Naive thymus-derived CD4-positive, alpha-beta T cell (primary cell): ENCODE results near the gene KRTAP2-2. TPM values are rescaled to one million over a fixed set of nuclear protein-coding genes. Genes with fewer than 3 reads are reported as not detected.
A peak's percentile ranks its signal among the peaks of the same experiment; 100 is the strongest.

ENCODE experiments used
- ATAC-seq: fragments of 150-1000 bp; cut with Tn5 transposase; 2 replicates; pipeline ENCODE4 v1.10.0; 2021; ENCODE audit warnings: mild to moderate bottlenecking, moderate library complexity
- CTCF ChIA-PET: fragments of 350-600 bp; sonication (Branson Sonifier 250); formaldehyde crosslinking; loops from one replicate; lab custom pipeline; 2021; ENCODE audit warnings: antibody characterized with exemption; lab: Charles Lee
- POLR2A ChIA-PET: fragments of 350-600 bp; sonication (Branson Sonifier 250); formaldehyde crosslinking; loops from one replicate; lab custom pipeline; 2021; ENCODE audit warnings: antibody characterized with exemption, inconsistent platforms; lab: Charles Lee
- DNase-seq, 9 donors: peaks; one replicate each; pipeline versions ENCODE4 v3.0.0 to v3.0.0-alpha.2; 2020 to 2022; ENCODE audit warnings: mixed read lengths in 1 of 9
- H3K27ac ChIP-seq: one replicate; pipeline ENCODE4 v1.7.0; 2013; ENCODE audit warnings: mild to moderate bottlenecking, low read depth, low read length, moderate library complexity
- H3K27me3 ChIP-seq, 2 donors: one replicate each; pipeline ENCODE4 v1.7.0; 2013; ENCODE audit warnings: low read length in 2 of 2, mild to moderate bottlenecking in 2 of 2, moderate library complexity in 2 of 2; ENCODE audit not compliant: control insufficient read depth in 2 of 2, insufficient read depth in 2 of 2
- H3K36me3 ChIP-seq, 3 experiments: 1 replicate in 2 of 3; 2 replicates in 1 of 3; pipeline ENCODE4 v1.7.0; 2013; ENCODE audit warnings: low read length in 3 of 3, mild to moderate bottlenecking in 3 of 3, moderate library complexity in 1 of 3; ENCODE audit not compliant: insufficient read depth in 3 of 3, control insufficient read depth in 2 of 3
- H3K4me1 ChIP-seq, 2 donors: one replicate each; pipeline ENCODE4 v1.7.0; 2013; ENCODE audit warnings: low read length in 2 of 2, mild to moderate bottlenecking in 2 of 2, moderate library complexity in 1 of 2; ENCODE audit not compliant: control insufficient read depth in 2 of 2, insufficient read depth in 2 of 2
- H3K4me3 ChIP-seq: 2 replicates; pipeline ENCODE4 v1.7.0; 2013; ENCODE audit warnings: mild to moderate bottlenecking, low read length
- H3K9me3 ChIP-seq, 3 experiments: 1 replicate in 2 of 3; 2 replicates in 1 of 3; pipeline ENCODE4 v1.7.0; 2013; ENCODE audit warnings: low read length in 3 of 3; ENCODE audit not compliant: control insufficient read depth in 2 of 3
- H3K27ac Mint-ChIP-seq, 9 donors: one replicate each; pipeline ENCODE4 v1.8.0; 2020 to 2022; ENCODE audit warnings: mixed read lengths in 9 of 9, mild to moderate bottlenecking in 8 of 9, moderate library complexity in 5 of 9, inconsistent platforms in 2 of 9
- H3K27me3 Mint-ChIP-seq, 5 donors: one replicate each; pipeline ENCODE4 v1.8.0; 2021 to 2022; ENCODE audit warnings: mixed read lengths in 5 of 5, mild to moderate bottlenecking in 1 of 5
- H3K36me3 Mint-ChIP-seq, 5 donors: one replicate each; pipeline ENCODE4 v1.8.0; 2020 to 2022; ENCODE audit warnings: mixed read lengths in 5 of 5, mild to moderate bottlenecking in 3 of 5, inconsistent platforms in 1 of 5
- H3K4me1 Mint-ChIP-seq, 7 donors: one replicate each; pipeline ENCODE4 v1.8.0; 2020 to 2022; ENCODE audit warnings: mixed read lengths in 7 of 7, mild to moderate bottlenecking in 3 of 7, inconsistent platforms in 1 of 7
- H3K4me3 Mint-ChIP-seq, 10 donors: one replicate each; pipeline ENCODE4 v1.8.0; 2020 to 2022; ENCODE audit warnings: mild to moderate bottlenecking in 10 of 10, mixed read lengths in 10 of 10, moderate library complexity in 6 of 10, inconsistent platforms in 2 of 10
- H3K9me3 Mint-ChIP-seq, 11 donors: one replicate each; pipeline ENCODE4 v1.8.0; 2020 to 2022; ENCODE audit warnings: mixed read lengths in 11 of 11, mild to moderate bottlenecking in 4 of 11, inconsistent platforms in 1 of 11, moderate library complexity in 1 of 11
- intact Hi-C, 2 donors: fragments of 100-400 bp; cut with micrococcal nuclease; formaldehyde crosslinking; loops; one replicate each; pipeline ENCODE4 v1.15.1; 2023
- polyA plus RNA-seq, 2 donors: library from polyadenylated mRNA; unstranded; fragments of 300-500 nt; fragmentation: Illumina TruSeq; gene quantifications; one replicate each; pipeline ENCODE4 v1.2.3, GENCODE V29; 2021
- total RNA-seq, 6 experiments: library from RNA in 5 of 6; stranded (reverse) in 5 of 6; gene quantifications; 1 replicate in 5 of 6; 2 replicates in 1 of 6; pipeline ENCODE4 v1.2.3 and lab custom pipeline; 2021 to 2026

The KRTAP2-2 gene
- total and polyA plus RNA-seq, 7 experiments from 2014 or later: not detected

- Mint-ChIP-seq H3K4me3 (no peak overlapping the region), H3K9me3 (peaks cover 0 to 3% (median 0%) of the 10 kb centered on the region in 11 donors), H3K4me1 (peaks cover 0 to 16% (median 0%) of the 10 kb centered on the region in 7 donors), H3K27ac (peak overlapping the region in 1 of 9 donors; percentile 59), H3K36me3 (peaks cover 0 to 3% (median 0%) of the 10 kb centered on the region in 5 donors), H3K27me3 (peaks cover 19 to 27% (median 22%) of the 10 kb centered on the region in 5 donors)
- ChIA-PET CTCF (no interaction called here), POLR2A (no interaction called here)
- Histone ChIP-seq H3K4me3 (no peak overlapping the region), H3K9me3 (no peaks in the 10 kb centered on the region), H3K36me3 (no peaks in the 10 kb centered on the region), H3K27me3 (peaks cover 0 to 5% of the 10 kb centered on the region in 2 donors), H3K4me1 (no peaks in the 10 kb centered on the region), H3K27ac (no peak overlapping the region)
- no peak for DNase-seq
- ATAC-seq: no peak
- intact Hi-C loops: no loop called here
Observed at GRCh38 chr17:41076788-41077187, 21.8 kb upstream of the KRTAP2-2 start.

DNA sequence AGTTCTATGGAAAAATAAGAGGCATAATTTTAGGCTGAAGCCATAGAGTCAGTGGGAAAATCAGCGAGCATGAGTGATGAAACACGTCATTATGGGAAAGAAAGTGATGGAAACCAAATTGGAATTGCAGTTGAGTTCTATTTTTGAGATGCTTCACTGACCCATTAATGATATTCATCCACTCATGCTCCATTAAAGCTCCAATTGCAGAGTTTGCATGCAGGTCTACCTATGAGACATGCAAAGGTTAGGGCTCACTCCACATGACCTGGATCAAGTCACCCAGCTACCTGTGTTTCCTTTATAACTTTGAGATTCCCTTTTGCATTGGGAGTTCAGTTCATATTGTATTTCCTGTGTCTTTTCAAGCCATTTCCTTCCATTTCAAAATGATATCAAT, 18.6 kb upstream of the KRTAP2-2 start:
- CTCF ChIA-PET: interaction anchor here (0.6 kb wide), 1 partner anchor 741 kb away, joined by 3 read pairs; no protein-coding TSS in a partner anchor
- ATAC-seq (no peak), DNase-seq (no peak)
- Mint-ChIP-seq H3K27me3 (peaks cover 19 to 27% (median 22%) of the 10 kb centered on the region in 5 donors), H3K4me3 (no peak overlapping the region), H3K27ac (no peak overlapping the region), H3K36me3 (peaks cover 0 to 3% (median 0%) of the 10 kb centered on the region in 5 donors), H3K4me1 (peaks cover 0 to 16% (median 0%) of the 10 kb centered on the region in 7 donors), H3K9me3 (peaks cover 0 to 3% (median 0%) of the 10 kb centered on the region in 11 donors)
- Histone ChIP-seq H3K4me1 (no peaks in the 10 kb centered on the region), H3K36me3 (no peaks in the 10 kb centered on the region), H3K27me3 (peaks cover 0 to 5% of the 10 kb centered on the region in 2 donors), H3K4me3 (no peak overlapping the region), H3K9me3 (no peaks in the 10 kb centered on the region), H3K27ac (no peak overlapping the region)
- POLR2A ChIA-PET: no interaction called here
- intact Hi-C loops: no loop called here

GRCh38 chr17:41071606-41072360, 16.8 kb upstream of the KRTAP2-2 start:
- peaks cover 0 to 5% of the 10 kb centered on the region in 2 donors for H3K27me3 ChIP-seq
- POLR2A ChIA-PET: no interaction called here
- H3K4me1 Mint-ChIP-seq: peaks cover 0 to 16% (median 0%) of the 10 kb centered on the region in 7 donors
- H3K4me3 ChIP-seq: no peak overlapping the region
- CTCF ChIA-PET: no interaction called here
- H3K36me3 ChIP-seq: no peaks in the 10 kb centered on the region
- DNase-seq (no peak), ATAC-seq (no peak)
- H3K27me3 Mint-ChIP-seq: peaks cover 19 to 22% (median 20%) of the 10 kb centered on the region in 5 donors
- peak overlapping the region in 1 of 9 donors; percentile 51 for H3K27ac Mint-ChIP-seq
- peaks cover 0 to 3% (median 0%) of the 10 kb centered on the region in 5 donors for H3K36me3 Mint-ChIP-seq
- intact Hi-C loops: no loop called here
- H3K4me3 Mint-ChIP-seq: no peak overlapping the region
- peaks cover 0 to 2% (median 0%) of the 10 kb centered on the region in 11 donors for H3K9me3 Mint-ChIP-seq
- no peak overlapping the region for H3K27ac ChIP-seq
- H3K9me3 ChIP-seq: no peaks in the 10 kb centered on the region
- no peaks in the 10 kb centered on the region for H3K4me1 ChIP-seq

DNA sequence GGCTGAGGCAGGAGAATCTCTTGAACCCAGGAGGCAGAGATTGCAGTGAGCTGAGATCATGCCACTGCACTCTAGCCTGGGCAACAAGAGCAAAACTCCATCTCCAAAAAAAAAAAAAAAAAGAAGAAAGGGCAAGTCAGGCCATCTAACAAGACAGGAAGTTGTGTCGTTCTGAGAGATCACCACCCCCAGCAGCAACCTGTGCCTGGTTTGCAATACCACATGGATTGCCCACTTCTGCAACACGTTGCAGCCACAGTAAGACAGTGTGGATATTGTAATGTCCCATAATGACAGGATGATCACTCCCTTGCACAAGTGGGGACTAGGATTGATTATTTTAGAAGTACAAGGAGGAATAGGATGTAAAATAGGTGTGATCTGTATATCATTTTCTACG, 14.0 kb upstream of the KRTAP2-2 start:
- no peaks in the 10 kb centered on the region for H3K36me3 ChIP-seq
- ATAC-seq (no peak), DNase-seq (no peak)
- intact Hi-C loops: no loop called here
- H3K9me3 ChIP-seq: no peaks in the 10 kb centered on the region
- POLR2A ChIA-PET: no interaction called here
- no peaks in the 10 kb centered on the region for H3K4me1 ChIP-seq
- CTCF ChIA-PET: no interaction called here
- no peak overlapping the region for H3K27ac ChIP-seq
- H3K4me1 Mint-ChIP-seq: peaks cover 0 to 6% (median 0%) of the 10 kb centered on the region in 7 donors
- no peaks in the 10 kb centered on the region for H3K9me3 Mint-ChIP-seq
- peaks cover 0 to 3% (median 0%) of the 10 kb centered on the region in 5 donors for H3K36me3 Mint-ChIP-seq
- H3K27me3 ChIP-seq: no peaks in the 10 kb centered on the region
- peaks cover 0 to 7% (median 0%) of the 10 kb centered on the region in 5 donors for H3K27me3 Mint-ChIP-seq
- H3K4me3 ChIP-seq: no peak overlapping the region
- no peak overlapping the region for H3K4me3 Mint-ChIP-seq
- peak overlapping the region in 1 of 9 donors; percentile 60 for H3K27ac Mint-ChIP-seq

DNA sequence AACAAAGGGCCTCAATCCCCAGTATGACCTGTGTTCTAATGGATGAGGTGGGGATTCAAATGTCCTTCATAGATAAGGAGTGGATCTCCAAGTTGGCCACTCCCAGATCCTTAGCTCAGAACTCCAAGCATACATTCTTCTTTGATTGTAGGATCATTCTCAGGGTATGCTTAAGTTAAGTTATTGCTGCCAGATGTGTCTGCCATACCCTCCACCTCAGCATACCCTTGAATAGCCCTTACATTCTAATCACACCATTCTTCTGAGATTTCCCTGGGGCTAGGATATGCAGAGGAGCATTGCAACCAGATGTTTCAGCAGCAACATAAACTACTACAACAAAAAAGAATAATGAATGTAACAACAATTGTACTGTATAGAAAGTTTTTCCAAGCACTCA, 12.3 kb upstream of the KRTAP2-2 start:
- H3K9me3 ChIP-seq: no peaks in the 10 kb centered on the region
- POLR2A ChIA-PET: no interaction called here
- Mint-ChIP-seq H3K9me3 (no peaks in the 10 kb centered on the region), H3K27me3 (peaks cover 0 to 17% (median 0%) of the 10 kb centered on the region in 5 donors), H3K36me3 (peaks cover 0 to 2% (median 0%) of the 10 kb centered on the region in 5 donors), H3K27ac (no peak overlapping the region), H3K4me3 (no peak overlapping the region), H3K4me1 (peaks cover 0 to 4% (median 0%) of the 10 kb centered on the region in 7 donors)
- no peaks in the 10 kb centered on the region for H3K27me3 ChIP-seq
- CTCF ChIA-PET: no interaction called here
- no peak for ATAC-seq
- H3K4me3 ChIP-seq: no peak overlapping the region
- H3K36me3 ChIP-seq: no peaks in the 10 kb centered on the region
- H3K27ac ChIP-seq: no peak overlapping the region
- H3K4me1 ChIP-seq: no peaks in the 10 kb centered on the region
- intact Hi-C loops: no loop called here
- DNase-seq: no peak

GRCh38 chr17:41065829-41066624, 11.0 kb upstream of the KRTAP2-2 start, which contains the start of gene KRTAP2-4:
KRTAP2-4 (minus strand) TSS chr17:41065879; CDS start chr17:41065845, 34 bp downstream.
- no peak within 1 kb of the TSS for H3K27ac Mint-ChIP-seq
- H3K4me3 Mint-ChIP-seq: no peak within 1 kb of the TSS
- Histone ChIP-seq H3K9me3 (no peaks in the 10 kb centered on the region), H3K27me3 (no peaks in the 10 kb centered on the region), H3K36me3 (no peaks in the 10 kb centered on the region), H3K27ac (no peak within 1 kb of the TSS), H3K4me3 (no peak within 1 kb of the TSS), H3K4me1 (no peaks in the 10 kb centered on the region)
- intact Hi-C loops: no loop called here
- DNase-seq (no peak), ATAC-seq (no peak)
- ChIA-PET CTCF (no interaction called here), POLR2A (no interaction called here)
- H3K27me3 Mint-ChIP-seq: peaks cover 1 to 25% (median 9%) of the 10 kb centered on the region in 5 donors
- H3K36me3 Mint-ChIP-seq: no peaks in the 10 kb centered on the region
- H3K4me1 Mint-ChIP-seq: peaks cover 0 to 3% (median 0%) of the 10 kb centered on the region in 7 donors
- H3K9me3 Mint-ChIP-seq: no peaks in the 10 kb centered on the region
